Measurements from ENCODE around the gene MARVELD2. TPM values are rescaled to one million over a fixed set of nuclear protein-coding genes. Genes with fewer than 3 reads are reported as not detected.

The MARVELD2 gene
- total and polyA plus RNA-seq, 2 of the 13 experiments (the other 11 are each of a cell fraction or from before 2014, with no cell fraction given), result 11.1 to 15.4 TPM

GRCh38 chr5:69493396-69494133 is 78.6 kb downstream of the MARVELD2 start (continued):
- TF ChIP-seq CEBPZ (IDR thresholded peaks at IDR 0.05; ENCODE audit: low read length) (no peak), TSC22D2 (CRISPR knock-in tag; IDR thresholded peaks at IDR 0.05; ENCODE audit: borderline replicate concordance) (0 out of 2 replicates have a peak, but pooled peaks have one; percentile 9), POLR2A (IDR thresholded peaks at IDR 0.05; ENCODE audit: insufficient read depth in 1 of 2, low read depth in 2 of 2, low read length in 2 of 2) (0 out of 4 replicates have a peak, but pooled peaks of 1 of the 2 experiments have one; percentile 39), NR3C1 (CRISPR knock-in tag; IDR thresholded peaks at IDR 0.05) (no peak), PRDM10 (CRISPR knock-in tag; IDR thresholded peaks at IDR 0.05; ENCODE audit: low read depth) (no peak), ZSCAN12 (CRISPR knock-in tag; IDR thresholded peaks at IDR 0.05) (no peak), HNF1B (CRISPR knock-in tag; IDR thresholded peaks at IDR 0.05) (0 out of 2 replicates have a peak, but pooled peaks have one; percentile 38), ZNF639 (CRISPR knock-in tag; conservative IDR thresholded peaks at IDR 0.05) (no peak), CBFB (CRISPR knock-in tag; IDR thresholded peaks at IDR 0.05) (no peak), ZNF530 (CRISPR knock-in tag; IDR thresholded peaks at IDR 0.05; ENCODE audit: low read depth) (no peak), ZNF672 (CRISPR knock-in tag; IDR thresholded peaks at IDR 0.05) (no peak), ZNF574 (CRISPR knock-in tag; IDR thresholded peaks at IDR 0.05) (peak; percentile 43), ZKSCAN8 (CRISPR knock-in tag; IDR thresholded peaks at IDR 0.05; ENCODE audit: borderline replicate concordance) (no peak), NONO (IDR thresholded peaks at IDR 0.05) (no peak), NONO (CRISPR knock-in tag; conservative IDR thresholded peaks at IDR 0.05) (0 out of 2 replicates have a peak, but pooled peaks have one; percentile 20), ZNF317 (CRISPR knock-in tag; IDR thresholded peaks at IDR 0.05) (no peak)

Measured in HepG2 (cell line).